ENCODE data around the gene SETD7. TPM values are rescaled to one million over a fixed set of nuclear protein-coding genes. Genes with fewer than 3 reads are reported as not detected.

Gene SETD7
- total RNA-seq, 1 donor from 2014 or later, result 70.6 TPM

DNA sequence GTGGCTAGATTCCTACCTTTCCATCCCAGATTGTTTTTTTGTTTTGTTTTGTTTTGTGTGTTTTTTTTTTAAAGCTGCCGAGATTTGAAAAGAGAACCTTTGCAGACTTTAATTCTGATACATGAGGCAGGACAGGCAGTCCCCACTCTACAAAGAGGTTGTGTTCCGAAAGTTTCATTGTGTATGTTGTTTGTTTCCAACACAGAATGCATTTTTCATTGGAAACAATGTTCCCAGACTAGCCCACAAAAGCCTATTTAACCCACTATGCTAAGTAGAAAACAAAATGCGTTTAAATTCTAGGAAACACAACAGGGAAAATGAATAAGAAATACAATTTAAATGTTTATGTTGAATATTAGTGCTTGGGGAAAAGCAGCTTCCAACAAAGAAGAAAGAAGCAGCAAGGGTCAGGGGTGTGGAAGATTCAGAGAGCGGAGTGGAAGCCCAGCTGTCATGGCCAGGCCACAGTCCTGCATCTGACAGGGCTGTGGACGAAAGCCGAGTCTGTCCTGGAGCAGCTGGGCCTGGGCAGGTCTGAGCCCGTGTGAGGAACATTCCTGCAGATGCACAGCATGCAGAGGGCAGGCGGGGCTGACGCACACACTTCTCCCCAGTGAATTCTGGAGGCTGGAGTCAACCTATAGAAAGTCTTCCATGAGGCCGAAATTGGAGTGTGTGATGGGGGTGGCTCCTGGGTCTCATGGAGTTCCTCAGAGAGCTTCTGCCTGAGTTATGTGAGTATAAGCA is 12.4 kb upstream of the SETD7 start:
- DNase-seq, result no peak

DNA sequence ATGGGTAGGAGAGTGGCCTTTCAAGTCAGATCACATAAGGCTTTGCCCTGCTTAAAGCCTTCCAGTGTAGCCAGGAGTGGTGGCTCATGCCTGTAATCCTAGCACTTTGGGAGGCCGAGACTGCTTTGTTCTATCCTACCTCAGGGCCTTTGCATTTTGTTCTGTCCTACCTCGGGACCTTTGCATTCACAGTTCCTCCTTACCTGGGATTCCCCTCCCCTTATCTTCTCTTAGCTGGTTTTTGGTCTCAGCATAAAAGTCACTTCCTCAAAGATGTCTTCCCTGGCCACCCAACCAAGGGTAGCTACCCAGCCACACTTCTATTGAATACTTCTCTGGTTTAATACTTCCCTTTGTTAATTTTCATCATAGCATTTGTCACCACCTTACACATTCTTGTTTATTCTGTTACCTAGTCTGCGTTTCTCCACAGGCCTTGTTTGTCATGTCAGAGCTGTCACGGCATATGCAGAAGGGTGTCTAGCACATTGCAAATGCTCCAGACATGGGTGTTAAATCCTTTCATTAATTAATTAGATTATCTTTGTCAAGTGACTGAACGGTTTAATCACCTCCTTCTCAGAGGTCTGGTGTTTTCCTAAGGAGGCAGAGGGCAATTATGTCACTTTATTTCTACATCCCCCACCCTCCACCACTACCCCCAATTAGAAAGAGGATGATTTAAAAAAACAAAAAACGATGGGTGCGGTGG is 11.3 kb upstream of the SETD7 start:
- DNase-seq, result no peak

DNA sequence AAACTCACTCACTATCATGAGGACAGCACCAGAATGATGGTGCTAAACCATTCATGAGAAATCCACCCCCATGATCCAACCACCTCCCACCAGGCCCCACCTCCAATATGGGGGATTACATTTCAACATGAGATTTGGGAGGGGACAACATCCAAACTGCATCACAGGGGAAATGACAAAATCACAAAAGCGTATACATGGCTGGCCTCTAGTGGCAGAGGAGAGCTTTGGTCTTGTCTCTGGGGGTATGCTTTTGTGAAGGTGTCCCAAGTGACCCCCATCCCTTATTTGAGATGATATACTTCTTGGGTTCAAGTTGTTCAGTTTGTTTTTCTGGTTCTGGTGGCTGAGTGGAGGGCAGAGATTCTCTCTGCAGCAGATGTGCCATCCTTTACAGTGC is 8.5 kb upstream of the SETD7 start:
- no peak for DNase-seq

DNA sequence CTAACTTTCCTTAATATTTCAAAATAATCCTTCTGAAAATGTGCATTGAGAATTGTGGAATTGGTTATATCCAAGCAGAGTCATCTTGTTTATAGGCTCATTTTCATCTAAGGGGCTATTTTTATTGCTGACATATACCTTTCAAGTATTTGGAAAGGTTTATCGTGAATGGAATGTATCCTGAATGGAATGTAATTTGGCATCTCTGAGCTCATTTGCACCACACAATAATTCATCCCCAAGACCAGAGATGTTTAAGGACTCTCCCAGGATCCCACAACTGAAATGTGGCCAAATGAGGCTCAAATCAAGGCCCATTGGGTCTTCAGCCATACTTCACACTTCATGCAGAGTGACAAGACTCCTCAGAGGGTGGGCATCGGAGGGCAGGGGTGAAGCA is 7.5 kb upstream of the SETD7 start:
- no peak for DNase-seq

DNA sequence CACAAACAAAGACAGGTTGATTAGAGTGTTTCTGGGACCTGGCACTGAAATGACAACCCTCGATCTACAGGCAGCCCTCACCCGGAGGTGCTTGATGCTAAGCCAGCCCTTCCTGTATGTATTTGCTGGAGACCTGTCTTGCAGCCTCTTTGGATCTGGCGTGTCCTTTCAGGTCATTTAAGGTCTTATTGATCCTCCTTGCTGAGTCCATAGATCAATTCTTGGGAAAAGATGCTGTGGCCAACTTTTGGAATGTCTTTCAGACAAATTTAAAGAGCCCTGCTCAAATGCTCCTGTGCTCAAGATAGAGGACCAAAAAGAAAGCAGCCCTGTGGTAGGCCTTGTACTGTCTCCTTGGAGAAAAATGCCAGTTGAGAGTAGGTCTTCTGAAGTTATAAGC is 6.8 kb upstream of the SETD7 start:
- no peak for DNase-seq

DNA sequence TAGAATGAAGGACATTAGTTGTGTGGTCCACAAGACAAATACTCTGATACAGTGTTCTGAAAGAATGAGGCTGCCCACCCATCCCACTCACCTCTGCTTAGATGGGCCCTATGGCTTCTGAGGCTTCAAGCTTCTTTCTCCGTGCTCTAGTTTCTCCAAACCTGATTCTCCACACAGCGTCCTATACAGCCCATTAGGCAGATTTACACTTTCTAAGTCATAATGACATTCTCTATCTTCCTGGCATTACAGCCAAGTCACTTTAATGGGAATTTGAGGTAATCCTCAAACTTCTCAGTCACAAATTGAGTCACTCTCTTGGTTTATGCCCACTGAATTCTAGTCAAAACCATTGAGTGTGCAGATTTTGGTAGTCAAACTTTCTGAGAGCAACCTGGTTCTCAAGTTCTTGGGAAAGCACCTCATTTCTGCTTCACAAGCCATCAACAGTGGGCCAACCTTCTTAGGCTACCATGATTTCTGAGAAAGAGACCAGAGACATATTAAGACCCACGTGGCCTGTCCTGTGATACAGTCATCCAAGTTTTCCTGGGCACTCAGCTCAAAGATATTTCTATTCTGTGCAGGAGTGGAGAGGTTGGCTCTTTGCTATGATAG is 6.2 kb upstream of the SETD7 start:
- DNase-seq, result no peak

DNA sequence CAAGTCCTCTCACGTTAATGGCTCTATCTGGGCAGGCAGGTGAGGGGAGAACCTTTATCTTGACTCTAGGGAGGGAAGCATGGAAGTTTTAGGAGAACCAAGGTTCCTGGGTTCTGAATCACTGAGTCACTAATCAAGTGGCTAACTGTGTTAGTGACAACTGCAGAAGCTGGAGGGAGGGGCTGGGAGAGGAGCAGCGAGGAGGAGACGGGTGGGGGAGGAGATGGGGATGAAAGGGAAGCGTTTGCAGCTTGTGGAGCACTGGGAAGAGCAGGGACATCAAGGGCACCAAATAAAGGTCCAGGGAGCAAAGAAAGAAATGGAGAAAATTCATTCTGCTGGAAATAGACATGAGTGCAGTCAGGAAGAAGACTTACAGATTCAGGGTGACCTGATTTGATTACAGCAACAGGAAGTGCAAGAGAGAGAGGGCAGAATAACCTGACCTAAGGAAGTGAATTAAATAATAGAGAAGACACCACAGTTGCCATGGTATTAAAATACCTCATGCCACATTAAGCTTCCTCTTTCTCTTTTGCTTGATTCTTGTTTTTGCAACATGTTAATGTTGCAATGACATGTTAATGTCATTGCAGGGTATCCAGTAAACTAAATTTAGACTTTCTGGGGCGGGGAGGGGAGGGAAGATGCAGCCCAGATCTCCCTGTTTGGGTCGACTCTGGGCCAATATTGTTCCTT is 4.5 kb upstream of the SETD7 start:
- DNase-seq, result peak; percentile 43

DNA sequence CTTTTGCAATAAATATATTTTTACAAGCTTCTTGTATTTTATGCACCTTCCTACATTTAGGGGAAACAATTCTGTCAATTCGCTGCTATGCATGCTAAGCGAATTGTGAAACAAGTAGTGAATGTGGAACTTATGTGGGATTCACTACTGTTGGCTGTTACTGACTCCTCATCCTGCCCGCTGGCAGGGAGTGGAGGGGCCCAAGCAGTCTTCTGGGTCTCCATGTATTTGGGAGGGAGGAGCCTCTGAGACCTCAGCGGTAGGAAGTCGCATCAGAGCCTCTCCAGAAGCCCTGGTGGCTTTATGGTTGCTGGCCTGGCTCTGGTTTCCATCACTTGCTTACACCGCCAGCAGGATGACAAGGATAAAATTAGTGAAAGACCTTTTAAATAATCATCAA is 3.7 kb upstream of the SETD7 start:
- DNase-seq, result no peak

DNA sequence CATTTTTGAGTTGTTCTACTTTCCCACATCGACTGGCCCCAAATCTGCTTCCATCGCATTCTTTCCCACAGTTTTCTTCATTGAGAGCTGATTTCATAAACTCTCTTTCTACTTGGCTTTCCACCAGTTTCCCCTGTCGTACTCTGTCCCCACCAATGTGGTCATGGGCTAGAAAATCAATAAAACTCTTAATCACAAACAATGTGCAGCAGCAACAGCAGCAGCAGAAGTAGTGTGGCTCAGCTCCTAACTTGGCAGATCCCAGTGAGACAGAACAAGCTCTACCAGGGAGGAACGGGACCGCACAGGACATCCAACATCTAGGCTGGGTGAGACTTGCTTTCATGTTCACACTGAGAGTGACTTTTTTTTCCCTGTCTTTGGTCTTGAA is 3.1 kb upstream of the SETD7 start:
- DNase-seq, result no peak

DNA sequence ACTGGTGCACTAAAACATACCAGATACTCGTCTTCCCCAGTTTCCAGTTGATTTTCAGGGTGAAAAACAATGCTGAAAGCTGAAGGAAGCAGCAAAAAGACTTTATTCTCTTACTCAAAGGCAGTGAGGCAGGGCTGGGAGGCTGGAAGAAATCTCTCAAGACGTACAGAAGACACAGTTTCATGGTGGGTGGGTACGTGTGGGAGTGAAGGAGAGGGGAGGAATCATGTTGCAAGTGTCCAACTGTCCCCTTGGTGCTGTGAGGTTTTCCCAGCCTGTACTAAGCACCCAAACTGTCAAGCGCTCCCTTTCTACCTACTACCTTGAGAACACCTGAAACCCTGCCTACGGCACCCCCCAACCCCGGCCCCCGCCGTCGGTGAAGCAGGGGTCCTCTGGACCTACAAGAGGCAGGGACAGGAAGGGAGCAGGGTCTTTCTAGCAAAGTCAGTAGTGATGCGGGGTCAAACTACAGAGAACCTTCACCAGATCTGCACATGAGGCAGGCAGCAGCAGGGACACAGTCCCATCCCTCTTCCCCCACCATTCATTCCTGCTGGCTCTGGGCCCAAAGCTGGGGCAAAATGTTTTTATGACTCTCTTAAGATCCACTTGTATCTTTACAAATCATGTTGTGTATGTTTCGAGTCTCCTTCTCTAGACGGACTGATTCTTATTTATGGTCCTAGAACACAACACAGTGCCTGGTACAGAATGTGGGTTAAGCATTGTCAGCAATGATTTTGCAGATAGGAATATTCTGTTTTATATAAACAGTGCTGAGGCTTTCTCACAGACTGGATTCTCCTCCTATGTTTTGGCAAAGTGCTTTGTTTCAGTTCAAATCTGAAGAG is 2.4 kb upstream of the SETD7 start:
- no peak for DNase-seq

DNA sequence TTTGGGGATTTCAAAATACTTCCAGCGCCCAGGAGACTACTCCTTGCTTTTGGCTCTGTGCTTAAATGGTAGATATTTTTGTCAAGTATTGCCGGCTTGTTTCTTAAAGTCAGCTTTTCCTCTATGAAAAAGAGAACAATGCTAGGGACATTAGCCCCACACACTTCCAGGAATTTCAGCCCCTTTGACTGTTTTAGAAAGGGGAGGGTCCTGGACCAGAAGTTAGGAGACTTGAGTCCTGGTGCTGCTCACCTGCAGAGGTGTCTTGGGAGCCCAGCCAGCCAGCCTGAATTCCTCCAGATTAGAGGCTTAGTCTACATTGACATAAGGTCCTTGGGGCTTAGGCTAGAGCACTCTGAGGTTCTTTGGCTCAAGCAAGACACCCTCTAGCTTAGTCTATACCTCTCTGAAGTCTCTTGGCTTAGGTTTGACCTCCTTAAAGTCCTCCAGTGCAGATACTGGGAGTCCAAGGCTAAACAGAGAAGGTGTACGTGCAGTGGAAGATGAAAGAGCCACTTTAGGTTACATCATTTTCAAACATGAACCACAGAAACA is 1.6 kb upstream of the SETD7 start:
- DNase-seq, result no peak

DNA sequence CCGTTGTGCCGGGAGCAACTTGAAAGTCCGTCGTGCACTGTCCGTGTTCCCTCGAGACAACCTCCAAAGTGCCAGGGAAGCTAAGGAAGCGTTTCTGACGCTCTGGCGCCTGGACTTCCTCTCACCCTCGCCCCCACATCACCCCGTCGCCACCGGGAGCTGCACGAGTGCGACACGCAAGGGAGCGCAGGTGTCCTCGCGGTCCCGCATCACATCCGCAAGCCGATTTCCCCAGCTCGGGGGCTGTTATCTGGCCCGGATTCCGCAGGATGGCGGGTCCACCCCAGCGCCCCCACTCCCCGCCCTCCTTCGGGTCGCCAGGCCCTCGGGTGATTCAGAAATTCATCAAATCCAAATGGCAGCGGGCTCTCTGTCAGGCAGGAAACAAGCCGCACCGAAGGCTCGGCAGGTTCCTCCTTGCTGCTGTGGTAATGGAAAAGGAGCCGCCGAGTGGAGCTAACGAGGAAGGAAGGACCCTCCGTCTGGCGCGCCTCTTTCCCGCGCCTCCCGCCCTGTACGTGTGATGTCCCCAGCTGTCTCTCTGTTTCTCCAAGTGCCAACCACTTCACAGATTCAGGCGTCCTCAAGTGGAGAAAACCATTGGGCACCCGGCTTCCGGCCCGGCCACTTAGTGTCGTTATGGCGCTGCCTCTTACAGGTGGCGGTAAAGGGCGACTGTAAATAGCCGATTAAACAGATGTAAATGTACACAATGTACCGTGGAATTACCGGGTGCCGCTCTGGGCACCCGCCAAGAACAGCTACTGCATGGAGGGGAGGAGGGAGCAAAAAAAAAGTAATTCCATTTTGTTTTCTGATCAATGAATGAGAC is 921 bp upstream of the SETD7 start:
- peak; percentile 54 for DNase-seq

DNA sequence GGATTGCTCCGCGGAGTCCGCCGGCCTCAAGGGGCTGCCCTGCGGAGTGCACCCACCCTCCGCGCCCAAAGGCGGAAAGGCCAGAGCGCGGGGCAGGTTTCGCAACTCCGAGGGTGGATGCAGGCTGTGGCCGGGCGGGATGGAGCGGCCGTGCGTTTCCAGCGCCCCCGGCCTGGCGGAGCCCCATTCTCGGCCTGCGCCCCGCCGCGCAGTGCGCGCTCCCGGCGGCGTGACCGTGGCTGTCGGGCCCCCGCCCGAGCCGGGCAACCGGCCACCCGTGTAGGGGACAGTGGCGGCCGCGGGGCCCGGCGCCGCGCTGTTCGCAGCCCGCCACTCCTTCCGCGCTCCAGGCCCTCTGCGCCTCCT is 331 bp downstream of the SETD7 start:
- no peak for DNase-seq

DNA sequence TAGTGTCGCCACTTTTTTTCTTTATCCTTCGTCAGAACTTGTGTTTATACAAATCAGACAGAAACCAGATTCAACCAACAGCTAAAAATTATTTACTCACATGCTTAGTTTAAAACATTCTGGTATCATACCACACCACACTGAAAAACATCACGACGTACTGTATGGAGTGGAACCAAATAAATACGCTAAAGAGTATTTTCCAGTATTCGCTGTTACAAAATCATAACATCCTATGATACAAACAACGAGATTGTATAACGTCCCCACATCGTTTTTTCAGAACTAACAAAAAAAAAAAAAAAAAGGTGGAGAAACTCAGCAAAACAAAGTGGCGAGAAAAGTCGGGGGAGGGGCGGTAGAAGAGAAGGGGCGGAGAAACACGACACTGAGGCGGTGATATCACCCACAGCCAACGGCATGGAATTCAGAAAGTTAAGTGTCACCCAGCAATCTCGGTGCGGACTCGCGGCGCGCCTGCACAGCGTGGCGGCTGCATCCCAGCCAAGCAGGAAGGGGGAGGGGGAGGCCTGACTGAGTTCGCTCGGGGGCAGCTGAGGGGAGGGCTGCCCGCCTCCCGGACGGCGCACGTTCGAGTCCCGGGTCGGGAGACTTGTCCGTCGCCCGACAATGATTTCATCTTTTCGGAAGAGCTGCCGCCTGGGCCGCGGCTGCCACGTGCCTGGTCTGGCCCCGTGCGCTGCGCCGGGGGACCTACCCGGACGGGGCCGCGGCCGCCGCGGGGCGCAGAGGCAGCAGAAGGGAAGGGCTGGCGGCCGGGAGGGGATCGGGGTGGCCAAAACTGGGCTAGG is 920 bp downstream of the SETD7 start:
- peak; percentile 96 for DNase-seq

DNA sequence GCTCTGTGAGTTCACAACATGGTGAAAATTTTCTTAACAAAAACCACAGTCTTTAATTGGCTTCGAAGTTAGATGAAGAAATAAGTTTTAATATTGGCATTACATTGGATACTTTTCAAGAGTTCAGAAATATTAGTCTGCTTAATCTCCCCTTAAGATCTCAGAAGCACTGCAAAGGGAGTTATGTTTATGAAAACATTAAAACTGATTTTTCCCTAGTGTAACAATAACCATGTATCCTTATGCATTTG is 1.5 kb downstream of the SETD7 start:
- DNase-seq, result no peak

DNA sequence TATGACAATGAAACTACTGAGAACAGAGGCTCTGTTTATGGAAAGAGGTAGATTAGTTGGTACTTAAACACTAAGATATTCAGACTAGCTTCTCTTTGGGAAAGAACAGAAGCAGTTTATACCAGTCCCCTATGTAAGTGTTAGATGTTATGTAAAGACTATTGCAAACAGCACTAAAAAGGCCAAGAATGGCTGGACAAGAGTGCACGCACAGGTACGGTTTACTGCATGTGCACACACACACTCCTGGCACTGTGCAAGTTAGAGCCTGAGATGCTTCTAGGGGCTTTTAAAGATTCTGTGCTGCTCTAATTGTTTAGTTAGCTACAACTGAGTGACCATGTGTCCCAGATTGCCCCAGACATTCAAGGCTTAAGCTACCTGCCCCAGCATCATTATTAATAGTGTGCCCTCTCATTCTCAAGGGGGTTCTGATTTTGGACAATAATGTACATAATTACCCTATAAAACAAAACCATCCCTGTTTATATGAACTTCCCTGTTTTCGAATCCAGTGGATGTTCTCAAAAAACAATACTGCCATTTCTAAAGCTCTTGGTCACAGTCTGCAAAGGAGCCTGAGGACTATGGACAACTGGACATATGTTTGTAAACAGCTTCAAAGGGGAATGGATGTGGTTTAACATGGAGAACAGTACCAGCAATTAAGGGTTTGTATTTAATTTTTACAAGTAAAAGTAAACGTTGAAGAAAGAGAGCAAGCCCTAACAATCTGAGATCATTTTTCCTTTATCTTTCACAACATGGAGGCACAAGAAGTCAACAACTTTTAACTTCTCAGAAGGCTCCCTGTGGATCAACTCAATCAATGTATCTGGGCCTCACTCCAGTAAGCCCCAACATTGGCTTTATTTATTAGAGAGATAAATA is 2.0 kb downstream of the SETD7 start:
- DNase-seq, result peak; percentile 15

DNA sequence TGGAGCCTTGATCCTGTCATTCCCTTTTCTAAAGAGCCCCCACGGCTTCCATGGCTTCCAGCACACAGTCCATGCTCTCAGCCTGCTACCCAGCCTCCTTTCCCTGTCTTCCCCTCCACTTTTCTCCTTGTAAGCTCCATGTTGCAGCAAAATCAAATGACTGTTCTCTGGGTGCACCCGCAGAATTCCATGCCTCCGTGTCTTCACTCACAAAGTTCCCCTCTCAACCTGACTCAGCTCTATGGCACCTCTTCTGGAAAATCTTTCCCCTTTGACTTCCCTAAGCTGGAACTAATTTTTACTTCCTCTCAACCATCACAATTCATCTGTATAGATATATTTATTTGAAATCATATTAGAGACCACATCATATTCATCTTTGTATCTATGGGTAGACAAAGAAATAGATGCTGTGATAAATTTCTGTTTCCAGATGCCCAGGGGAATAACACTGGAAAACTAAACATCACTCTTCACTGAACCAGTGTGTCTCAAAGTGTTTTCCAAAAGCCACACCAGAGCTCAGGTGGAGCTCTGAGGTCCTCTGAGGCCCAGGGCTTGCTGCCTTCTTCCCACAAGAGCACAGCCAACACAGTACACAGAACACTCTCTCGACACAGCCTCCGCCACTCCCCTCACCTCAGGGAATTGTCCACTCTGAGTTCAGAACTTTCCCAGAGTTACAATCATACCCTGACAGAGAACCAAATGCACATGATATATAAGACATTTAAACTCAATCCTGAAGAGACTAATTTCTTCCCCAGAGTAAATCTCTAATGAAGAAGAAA is 3.3 kb downstream of the SETD7 start:
- DNase-seq, result peak; percentile 31

DNA sequence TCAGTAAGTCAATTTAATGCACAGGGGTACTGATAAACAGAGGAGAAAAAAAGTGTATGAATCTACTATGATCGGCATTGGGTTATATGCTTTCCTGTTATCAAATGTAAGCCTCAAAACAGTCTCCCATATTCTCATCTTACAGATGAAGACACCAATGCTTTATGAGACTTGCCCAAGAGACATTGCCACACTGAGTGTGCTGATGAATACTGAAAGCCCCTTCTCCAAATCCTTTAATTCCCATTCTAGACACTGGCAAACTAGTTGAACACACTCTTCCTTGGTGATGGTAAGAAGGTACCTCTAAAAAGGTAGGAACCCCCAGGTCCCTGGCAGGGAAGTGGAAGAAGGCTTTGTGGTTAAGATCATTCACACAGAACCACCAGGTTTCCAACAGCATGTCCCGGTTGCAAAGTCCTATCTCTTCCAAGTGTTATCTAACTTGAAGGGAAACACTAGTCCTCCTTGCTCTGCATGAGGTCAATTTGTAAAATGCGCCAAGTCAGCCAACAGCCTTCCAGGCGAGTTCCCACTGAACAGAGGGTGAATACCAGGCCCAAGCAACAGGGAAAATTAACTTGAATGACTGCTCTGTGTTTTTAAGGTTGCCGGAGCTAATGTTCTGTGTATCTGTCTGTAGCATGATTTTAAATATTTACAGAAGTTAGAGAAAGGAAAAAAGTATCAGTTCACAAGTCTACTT is 5.1 kb downstream of the SETD7 start:
- no peak for DNase-seq

All from dermis blood vessel endothelial cell (primary cell).